ENCODE data around the gene FADD. TPM values are rescaled to one million over a fixed set of nuclear protein-coding genes. Genes with fewer than 3 reads are reported as not detected.

Gene FADD
- polyA plus RNA-seq, 1 donor (not counting 4 experiments of a cell fraction or from before 2014, with no cell fraction given): 33.7 TPM

DNA sequence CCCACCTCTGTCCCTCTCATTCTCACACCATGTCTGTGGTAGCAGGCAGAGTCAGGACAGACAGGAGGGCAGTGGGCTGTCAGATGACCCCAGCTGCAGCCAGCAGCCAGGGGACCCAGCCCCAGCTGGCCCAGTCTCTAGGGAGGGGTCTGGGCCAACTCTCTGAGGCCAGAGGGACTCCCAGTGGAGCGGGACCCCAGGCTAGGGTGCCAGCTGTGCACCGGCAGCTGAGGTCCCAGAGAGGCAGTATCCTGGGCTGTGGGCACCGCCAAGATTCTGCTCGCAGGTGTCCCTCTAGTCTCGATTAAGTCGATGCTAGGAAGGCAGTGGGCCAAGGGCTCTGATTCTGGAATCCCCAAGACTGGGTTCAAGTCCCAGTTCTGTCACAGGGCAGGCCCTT lies 16.7 kb upstream of the FADD start:
- H3K4me2 ChIP-seq (ENCODE audit: control insufficient read depth, extremely low read depth, insufficient read depth, low read depth, low read length): no peak overlapping the region
- no peak for TF ChIP-seq EZH2 (IDR thresholded peaks at IDR 0.05; ENCODE audit: low read length)
- TF ChIP-seq, protein P1, sequence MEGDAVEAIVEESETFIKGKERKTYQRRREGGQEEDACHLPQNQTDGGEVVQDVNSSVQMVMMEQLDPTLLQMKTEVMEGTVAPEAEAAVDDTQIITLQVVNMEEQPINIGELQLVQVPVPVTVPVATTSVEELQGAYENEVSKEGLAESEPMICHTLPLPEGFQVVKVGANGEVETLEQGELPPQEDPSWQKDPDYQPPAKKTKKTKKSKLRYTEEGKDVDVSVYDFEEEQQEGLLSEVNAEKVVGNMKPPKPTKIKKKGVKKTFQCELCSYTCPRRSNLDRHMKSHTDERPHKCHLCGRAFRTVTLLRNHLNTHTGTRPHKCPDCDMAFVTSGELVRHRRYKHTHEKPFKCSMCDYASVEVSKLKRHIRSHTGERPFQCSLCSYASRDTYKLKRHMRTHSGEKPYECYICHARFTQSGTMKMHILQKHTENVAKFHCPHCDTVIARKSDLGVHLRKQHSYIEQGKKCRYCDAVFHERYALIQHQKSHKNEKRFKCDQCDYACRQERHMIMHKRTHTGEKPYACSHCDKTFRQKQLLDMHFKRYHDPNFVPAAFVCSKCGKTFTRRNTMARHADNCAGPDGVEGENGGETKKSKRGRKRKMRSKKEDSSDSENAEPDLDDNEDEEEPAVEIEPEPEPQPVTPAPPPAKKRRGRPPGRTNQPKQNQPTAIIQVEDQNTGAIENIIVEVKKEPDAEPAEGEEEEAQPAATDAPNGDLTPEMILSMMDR (optimal IDR thresholded peaks at IDR 0.05 in 1 of 3, IDR thresholded peaks at IDR 0.05 in 1 of 3, conservative IDR thresholded peaks at IDR 0.05 in 1 of 3; ENCODE audit: extremely low read depth in 1 of 3, insufficient read depth in 2 of 3, low read length in 3 of 3): no peak
- H4K20me1 ChIP-seq (ENCODE audit: control insufficient read depth, extremely low read depth, insufficient read depth, low read length): no peaks in the 10 kb centered on the region
- dilution Hi-C loops (cut with MboI; ENCODE audit: extremely low pct_ligation_motif_present, low sequenced_read_pairs): no loop called here
- H3K4me1 ChIP-seq (ENCODE audit: control insufficient read depth, extremely low read depth, insufficient read depth, low read length): no peaks in the 10 kb centered on the region
- no peak overlapping the region for H2AFZ ChIP-seq (ENCODE audit: control insufficient read depth, low read length)
- H3K79me2 ChIP-seq (ENCODE audit: control insufficient read depth, insufficient read depth, low read length): no peaks in the 10 kb centered on the region
- H3K4me3 ChIP-seq (ENCODE audit: control insufficient read depth in 2 of 3, extremely low read depth in 1 of 3, insufficient read depth in 2 of 3, low read depth in 1 of 3, low read length in 3 of 3): no peak overlapping the region
- H3K27ac ChIP-seq (ENCODE audit: control insufficient read depth, insufficient read depth, low read length): no peak overlapping the region
- no peak overlapping the region for H3K9ac ChIP-seq (ENCODE audit: control insufficient read depth, extremely low read depth, insufficient read depth, low read length)
- no peaks in the 10 kb centered on the region for H3K9me1 ChIP-seq (ENCODE audit: control insufficient read depth, extremely low read depth, insufficient read depth, low read length)
- DNase-seq (ENCODE audit: low read depth, low spot score): no peak
- no peaks in the 10 kb centered on the region for H3K9me3 ChIP-seq (ENCODE audit: control insufficient read depth, low read depth, low read length)
- no peak for FAIRE-seq
- no peaks in the 10 kb centered on the region for H3K27me3 ChIP-seq (ENCODE audit: control insufficient read depth, extremely low read depth, insufficient read depth, low read length)
- H3K36me3 ChIP-seq (ENCODE audit: control insufficient read depth in 2 of 2, extremely low read depth in 1 of 2, insufficient read depth in 2 of 2, low read length in 2 of 2): peaks cover 0 to 7% of the 10 kb centered on the region in 2 experiments

DNA sequence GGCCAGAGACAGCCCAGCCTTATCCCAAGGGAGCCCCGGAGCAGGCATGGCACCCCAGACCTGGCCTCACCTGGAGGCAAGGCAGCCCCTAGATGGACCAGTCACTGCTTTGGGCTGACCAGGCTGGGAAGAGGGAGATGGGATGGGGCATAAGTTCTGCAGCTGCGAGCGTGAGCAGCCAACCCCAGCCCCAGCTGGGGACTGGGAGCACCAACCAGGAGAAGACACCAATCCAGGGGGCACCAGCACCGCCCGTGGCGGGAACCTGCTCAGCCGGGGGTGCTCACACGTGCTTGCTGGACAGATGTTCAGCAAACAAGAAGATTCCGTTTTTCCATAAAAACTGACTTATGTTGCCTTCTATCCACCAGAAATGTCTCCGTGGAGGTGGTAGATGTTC lies 16.2 kb upstream of the FADD start:
- H3K36me3 ChIP-seq (ENCODE audit: control insufficient read depth in 2 of 2, extremely low read depth in 1 of 2, insufficient read depth in 2 of 2, low read length in 2 of 2): peaks cover 0 to 4% of the 10 kb centered on the region in 2 experiments
- no peak for FAIRE-seq
- TF ChIP-seq, protein P1 (optimal IDR thresholded peaks at IDR 0.05 in 1 of 3, IDR thresholded peaks at IDR 0.05 in 1 of 3, conservative IDR thresholded peaks at IDR 0.05 in 1 of 3; ENCODE audit: extremely low read depth in 1 of 3, insufficient read depth in 2 of 3, low read length in 3 of 3): no peak
- no peak for TF ChIP-seq EZH2 (IDR thresholded peaks at IDR 0.05; ENCODE audit: low read length)
- no peak overlapping the region for H3K27ac ChIP-seq (ENCODE audit: control insufficient read depth, insufficient read depth, low read length)
- no peaks in the 10 kb centered on the region for H4K20me1 ChIP-seq (ENCODE audit: control insufficient read depth, extremely low read depth, insufficient read depth, low read length)
- H3K9ac ChIP-seq (ENCODE audit: control insufficient read depth, extremely low read depth, insufficient read depth, low read length): no peak overlapping the region
- H2AFZ ChIP-seq (ENCODE audit: control insufficient read depth, low read length): no peak overlapping the region
- no peaks in the 10 kb centered on the region for H3K9me3 ChIP-seq (ENCODE audit: control insufficient read depth, low read depth, low read length)
- H3K9me1 ChIP-seq (ENCODE audit: control insufficient read depth, extremely low read depth, insufficient read depth, low read length): no peaks in the 10 kb centered on the region
- H3K4me1 ChIP-seq (ENCODE audit: control insufficient read depth, extremely low read depth, insufficient read depth, low read length): no peaks in the 10 kb centered on the region
- no peak overlapping the region for H3K4me2 ChIP-seq (ENCODE audit: control insufficient read depth, extremely low read depth, insufficient read depth, low read depth, low read length)
- no peak for DNase-seq (ENCODE audit: low read depth, low spot score)
- no peak overlapping the region for H3K4me3 ChIP-seq (ENCODE audit: control insufficient read depth in 2 of 3, extremely low read depth in 1 of 3, insufficient read depth in 2 of 3, low read depth in 1 of 3, low read length in 3 of 3)
- dilution Hi-C loops (cut with MboI; ENCODE audit: extremely low pct_ligation_motif_present, low sequenced_read_pairs): no loop called here
- H3K79me2 ChIP-seq (ENCODE audit: control insufficient read depth, insufficient read depth, low read length): no peaks in the 10 kb centered on the region
- no peaks in the 10 kb centered on the region for H3K27me3 ChIP-seq (ENCODE audit: control insufficient read depth, extremely low read depth, insufficient read depth, low read length)

All from keratinocyte (primary cell).